Activated T-helper 17 cell treated with anti-CD3 and anti-CD28 coated beads, Interleukin-2, amount 50 U/mL, for 72 hours (primary cell): Measurements from ENCODE around the gene RPRD1B. TPM values are rescaled to one million over a fixed set of nuclear protein-coding genes. Genes with fewer than 3 reads are reported as not detected.
A peak's percentile ranks its signal among the peaks of the same experiment; 100 is the strongest.

Source experiments
- ATAC-seq: fragments of 150-1000 bp; cut with Tn5 transposase; replicated peaks from 2 replicates; pipeline ENCODE4 v1.10.0; 2021; ENCODE audit warnings: mild to moderate bottlenecking, moderate library complexity
- H3K27ac Mint-ChIP-seq: one replicate; pipeline ENCODE4 v1.8.0; 2022; ENCODE audit warnings: mixed read lengths
- H3K27me3 Mint-ChIP-seq: one replicate; pipeline ENCODE4 v1.8.0; 2022; ENCODE audit warnings: mixed read lengths
- H3K36me3 Mint-ChIP-seq: one replicate; pipeline ENCODE4 v1.8.0; 2022; ENCODE audit warnings: low read depth, mild to moderate bottlenecking, mixed read lengths
- H3K4me1 Mint-ChIP-seq: one replicate; pipeline ENCODE4 v1.8.0; 2022; ENCODE audit warnings: mixed read lengths
- H3K4me3 Mint-ChIP-seq: one replicate; pipeline ENCODE4 v1.8.0; 2022; ENCODE audit warnings: mild to moderate bottlenecking, mixed read lengths
- H3K9me3 Mint-ChIP-seq: one replicate; pipeline ENCODE4 v1.8.0; 2022; ENCODE audit warnings: mixed read lengths
- total RNA-seq, 2 donors: library from RNA; stranded (reverse); gene quantifications; one replicate each; pipeline ENCODE4 v1.2.3, GENCODE V29; 2022

RPRD1B gene
- total RNA-seq, 2 donors from 2014 or later, result 37.9 to 46.0 TPM

- Mint-ChIP-seq H3K36me3 (peaks cover 84% of the 10 kb centered on the region), H3K27me3 (no peaks in the 10 kb centered on the region), H3K4me3 (no peak overlapping the region), H3K27ac (no peak overlapping the region), H3K9me3 (no peaks in the 10 kb centered on the region), H3K4me1 (peaks cover 5% of the 10 kb centered on the region)
- ATAC-seq, result no peak
Observed at GRCh38 chr20:38012332-38012731, 21.2 kb upstream of the RPRD1B start.

- Mint-ChIP-seq H3K9me3 (peaks cover 3% of the 10 kb centered on the region), H3K27me3 (no peaks in the 10 kb centered on the region), H3K36me3 (peaks cover 86% of the 10 kb centered on the region), H3K4me3 (no peak overlapping the region), H3K4me1 (peaks cover 5% of the 10 kb centered on the region), H3K27ac (no peak overlapping the region)
- no peak for ATAC-seq
Observed at GRCh38 chr20:38013887-38014286, 19.7 kb upstream of the RPRD1B start.

DNA sequence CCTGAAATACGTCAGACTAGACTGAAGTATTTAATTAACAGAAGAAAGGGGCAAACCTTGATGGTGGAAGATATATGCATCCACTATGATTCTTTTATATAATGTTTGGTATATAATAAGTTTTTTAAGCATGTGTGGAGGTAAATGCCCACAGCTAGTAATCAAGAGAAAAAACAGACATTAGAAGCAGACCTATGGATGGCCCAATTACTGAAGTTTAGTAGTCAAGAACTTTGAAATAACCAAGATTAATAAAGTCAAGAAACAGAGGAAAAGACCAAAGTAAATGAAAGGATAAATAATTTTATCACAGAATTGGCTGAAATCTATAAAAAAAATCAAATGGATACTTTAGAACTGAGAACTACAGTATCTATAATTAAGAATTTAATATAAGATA is 15.6 kb upstream of the RPRD1B start:
- H3K36me3 Mint-ChIP-seq, result peaks cover 72% of the 10 kb centered on the region

GRCh38 chr20:38018385-38018784 is 15.2 kb upstream of the RPRD1B start:
- H3K4me1 Mint-ChIP-seq, result peaks cover 16% of the 10 kb centered on the region

More for the DNA sequence above, 15.6 kb upstream of the RPRD1B start:
- Mint-ChIP-seq H3K27ac (no peak overlapping the region), H3K4me3 (no peak overlapping the region), H3K9me3 (peaks cover 3% of the 10 kb centered on the region), H3K27me3 (no peaks in the 10 kb centered on the region), H3K4me1 (peaks cover 16% of the 10 kb centered on the region)
- no peak for ATAC-seq

DNA sequence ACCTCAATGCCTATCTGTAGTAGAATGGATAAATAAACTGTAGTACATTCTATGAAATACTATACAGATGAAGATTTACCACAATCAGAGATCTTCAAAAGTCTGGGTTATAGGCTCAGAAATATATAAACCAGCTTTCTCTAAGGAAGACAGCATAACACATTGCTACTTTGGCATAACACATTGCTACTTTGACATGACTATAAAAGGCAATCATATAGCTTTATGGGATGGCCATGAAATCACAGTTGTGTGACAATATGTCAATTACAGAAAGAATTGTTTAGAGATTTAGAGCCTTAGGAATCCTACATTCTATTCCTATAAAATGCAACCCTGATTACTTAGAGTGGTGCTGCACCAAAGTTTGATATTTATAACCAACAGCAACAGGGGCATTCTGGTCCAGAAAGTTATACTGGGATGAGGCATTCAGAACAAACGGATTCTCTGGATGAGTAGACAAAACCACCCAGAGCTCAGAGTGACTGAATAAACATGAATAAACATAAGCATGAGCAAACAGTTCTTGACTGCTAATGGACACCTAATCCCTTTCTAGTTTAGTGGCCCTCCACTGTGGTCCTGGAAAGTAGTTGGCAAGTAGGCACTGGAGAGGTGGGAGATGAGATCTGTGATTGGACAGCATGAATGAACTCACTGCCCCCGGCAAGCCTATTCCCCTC is 12.3 kb upstream of the RPRD1B start:
- no peaks in the 10 kb centered on the region for H3K27me3 Mint-ChIP-seq
- no peak overlapping the region for H3K4me3 Mint-ChIP-seq
- peaks cover 22% of the 10 kb centered on the region for H3K4me1 Mint-ChIP-seq
- H3K27ac Mint-ChIP-seq, result peak overlapping the region; percentile 26
- peaks cover 3% of the 10 kb centered on the region for H3K9me3 Mint-ChIP-seq
- peaks cover 64% of the 10 kb centered on the region for H3K36me3 Mint-ChIP-seq
- ATAC-seq, result peak; percentile 60

More at GRCh38 chr20:38018385-38018784, 15.2 kb upstream of the RPRD1B start:
- no peaks in the 10 kb centered on the region for H3K27me3 Mint-ChIP-seq
- ATAC-seq, result no peak
- H3K4me3 Mint-ChIP-seq, result no peak overlapping the region
- H3K9me3 Mint-ChIP-seq, result peaks cover 3% of the 10 kb centered on the region
- H3K27ac Mint-ChIP-seq, result no peak overlapping the region
- peaks cover 68% of the 10 kb centered on the region for H3K36me3 Mint-ChIP-seq

GRCh38 chr20:38023181-38024001 is 10.2 kb upstream of the RPRD1B start:
- peaks cover 58% of the 10 kb centered on the region for H3K36me3 Mint-ChIP-seq
- no peaks in the 10 kb centered on the region for H3K27me3 Mint-ChIP-seq

DNA sequence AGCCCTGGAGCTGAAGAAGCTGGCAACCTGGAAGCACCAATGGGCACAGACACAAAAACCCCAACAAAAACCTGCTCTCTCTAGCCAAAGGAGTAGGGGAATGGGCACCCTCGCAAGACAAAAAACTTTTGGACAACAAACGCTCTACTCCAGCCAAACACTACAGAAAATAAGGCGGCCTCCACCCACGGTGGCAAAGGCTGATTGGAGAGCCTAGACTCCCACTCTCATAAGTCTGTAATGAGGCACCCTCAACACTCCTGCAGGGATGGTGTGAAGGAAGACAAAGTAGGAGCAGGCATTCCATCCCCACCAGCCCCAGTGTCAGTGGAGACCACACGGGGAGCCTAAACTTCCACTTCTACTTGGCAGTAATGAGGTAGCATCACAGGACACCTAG is 9.1 kb upstream of the RPRD1B start:
- Mint-ChIP-seq H3K9me3 (no peaks in the 10 kb centered on the region), H3K27me3 (no peaks in the 10 kb centered on the region), H3K27ac (no peak overlapping the region), H3K4me1 (peaks cover 41% of the 10 kb centered on the region), H3K36me3 (peaks cover 53% of the 10 kb centered on the region), H3K4me3 (no peak overlapping the region)
- no peak for ATAC-seq

More at GRCh38 chr20:38023181-38024001, 10.2 kb upstream of the RPRD1B start:
- Mint-ChIP-seq H3K4me3 (no peak overlapping the region), H3K27ac (no peak overlapping the region), H3K9me3 (peaks cover under 1% of the 10 kb centered on the region), H3K4me1 (peaks cover 33% of the 10 kb centered on the region)
- no peak for ATAC-seq

- Mint-ChIP-seq H3K9me3 (no peaks in the 10 kb centered on the region), H3K4me3 (no peak overlapping the region), H3K27ac (no peak overlapping the region), H3K4me1 (peaks cover 42% of the 10 kb centered on the region), H3K27me3 (no peaks in the 10 kb centered on the region), H3K36me3 (peaks cover 56% of the 10 kb centered on the region)
- no peak for ATAC-seq
Observed at GRCh38 chr20:38029453-38029852, 4.1 kb upstream of the RPRD1B start.

- Mint-ChIP-seq H3K9me3 (no peaks in the 10 kb centered on the region), H3K4me3 (peak overlapping the region; percentile 92), H3K36me3 (peaks cover 53% of the 10 kb centered on the region), H3K4me1 (peaks cover 38% of the 10 kb centered on the region), H3K27me3 (no peaks in the 10 kb centered on the region), H3K27ac (peak overlapping the region; percentile 95)
- no peak for ATAC-seq
Observed at GRCh38 chr20:38031957-38032356, 1.6 kb upstream of the RPRD1B start.

GRCh38 chr20:38032585-38033329 is 789 bp upstream of the RPRD1B start:
- Mint-ChIP-seq H3K27me3 (no peaks in the 10 kb centered on the region), H3K36me3 (peaks cover 57% of the 10 kb centered on the region), H3K27ac (peak overlapping the region; percentile 95), H3K4me3 (peak overlapping the region; percentile 92), H3K4me1 (peaks cover 43% of the 10 kb centered on the region), H3K9me3 (no peaks in the 10 kb centered on the region)
- peak; percentile 52 for ATAC-seq

GRCh38 chr20:38034108-38034649 is 633 bp downstream of the RPRD1B start:
- Mint-ChIP-seq H3K9me3 (no peaks in the 10 kb centered on the region), H3K27ac (peak overlapping the region; percentile 95), H3K27me3 (no peaks in the 10 kb centered on the region), H3K36me3 (peaks cover 52% of the 10 kb centered on the region), H3K4me3 (peak overlapping the region; percentile 92), H3K4me1 (peaks cover 33% of the 10 kb centered on the region)
- peak; percentile 10 for ATAC-seq

GRCh38 chr20:38034961-38035360 is 1.4 kb downstream of the RPRD1B start:
- no peak for ATAC-seq
- Mint-ChIP-seq H3K27me3 (no peaks in the 10 kb centered on the region), H3K36me3 (peaks cover 57% of the 10 kb centered on the region), H3K4me3 (peak overlapping the region; percentile 92), H3K9me3 (no peaks in the 10 kb centered on the region), H3K27ac (peak overlapping the region; percentile 95), H3K4me1 (peaks cover 30% of the 10 kb centered on the region)

DNA sequence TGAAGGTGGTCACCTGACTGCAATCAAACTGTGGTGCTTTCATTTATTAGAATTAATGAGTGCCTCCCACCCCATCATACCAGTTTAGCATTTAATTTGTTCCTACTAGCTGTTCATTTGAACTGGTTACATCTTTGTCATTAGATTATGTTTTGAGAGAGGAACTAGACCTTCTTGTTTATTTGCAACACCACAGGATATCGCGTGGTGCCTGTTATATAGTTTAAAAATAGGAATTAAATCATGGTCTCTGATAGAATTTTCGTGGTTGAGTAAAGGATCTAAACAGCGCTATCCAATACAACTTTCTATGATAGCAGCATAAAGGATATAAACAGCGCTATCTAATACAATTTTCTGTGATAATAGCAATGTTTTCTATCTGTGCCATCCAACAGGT is 2.8 kb downstream of the RPRD1B start:
- H3K9me3 Mint-ChIP-seq, result no peaks in the 10 kb centered on the region
- no peaks in the 10 kb centered on the region for H3K27me3 Mint-ChIP-seq
- no peak overlapping the region for H3K27ac Mint-ChIP-seq
- H3K4me1 Mint-ChIP-seq, result peaks cover 19% of the 10 kb centered on the region
- H3K4me3 Mint-ChIP-seq, result peak overlapping the region; percentile 3
- no peak for ATAC-seq
- H3K36me3 Mint-ChIP-seq, result peaks cover 66% of the 10 kb centered on the region

GRCh38 chr20:38040276-38040675 is 6.7 kb downstream of the RPRD1B start:
- Mint-ChIP-seq H3K9me3 (no peaks in the 10 kb centered on the region), H3K4me1 (peaks cover 21% of the 10 kb centered on the region), H3K27ac (no peak overlapping the region), H3K36me3 (peaks cover 81% of the 10 kb centered on the region), H3K27me3 (no peaks in the 10 kb centered on the region), H3K4me3 (no peak overlapping the region)
- ATAC-seq, result no peak
